ENCODE measurements around the gene C2CD2. TPM values are rescaled to one million over a fixed set of nuclear protein-coding genes. Genes with fewer than 3 reads are reported as not detected.

C2CD2 gene
- total RNA-seq, 1 donor from 2014 or later = 24.8 TPM

DNA sequence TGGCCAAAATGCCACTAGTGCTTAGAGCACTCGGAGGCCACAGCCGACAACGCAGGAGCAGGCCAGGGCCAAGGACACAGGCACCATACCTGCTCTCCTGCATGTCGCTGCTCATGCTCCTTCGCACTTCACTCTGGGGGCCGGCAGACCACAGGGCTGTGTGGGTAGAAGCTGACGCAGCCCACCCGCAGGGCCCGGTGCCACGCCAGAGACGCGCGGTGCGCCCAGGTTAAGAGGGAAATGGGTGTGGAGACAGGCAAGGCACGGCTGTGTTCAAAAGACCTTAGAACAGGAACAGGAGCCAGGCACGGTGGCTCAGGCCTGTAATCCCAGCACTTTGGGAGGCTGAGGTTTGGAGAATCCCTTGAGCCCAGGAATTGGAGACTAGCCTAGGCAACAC is 61.1 kb downstream of the C2CD2 start:
- peaks cover 14% of the 10 kb centered on the region for H3K4me1 Mint-ChIP-seq (ENCODE audit: low read depth)
- TF ChIP-seq CTCF (IDR thresholded peaks at IDR 0.05; ENCODE audit: unreplicated experiment) = no peak
- no peak overlapping the region for H3K27ac Mint-ChIP-seq
- peaks cover 11% of the 10 kb centered on the region for H3K36me3 Mint-ChIP-seq (ENCODE audit: insufficient read depth)
- no peaks in the 10 kb centered on the region for H3K27me3 Mint-ChIP-seq
- DNase-seq (ENCODE audit: low spot score, unreplicated experiment) = no peak
- H3K9me3 Mint-ChIP-seq (ENCODE audit: low read depth) = no peaks in the 10 kb centered on the region
- no peak overlapping the region for H3K4me3 Mint-ChIP-seq (ENCODE audit: low read depth)

DNA sequence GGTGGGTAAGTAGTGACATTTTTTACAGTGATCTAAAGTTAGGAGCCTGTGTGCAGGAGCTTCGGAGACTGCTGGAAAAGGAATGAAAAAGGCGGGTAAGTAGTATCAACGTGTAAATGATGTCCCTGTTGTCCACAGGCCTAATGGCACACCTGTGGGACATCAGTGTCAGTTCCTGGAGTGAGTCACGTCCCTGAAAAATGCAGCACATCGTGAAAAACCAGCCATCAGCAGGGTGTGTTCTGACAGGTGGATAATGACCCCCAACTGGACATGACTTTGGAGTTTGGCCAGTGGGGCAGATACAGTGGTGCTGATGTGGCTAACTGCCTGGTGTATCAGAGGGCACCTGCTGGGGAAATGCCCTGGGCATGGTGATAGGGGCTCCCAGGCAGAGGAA is 62.7 kb downstream of the C2CD2 start:
- no peak overlapping the region for H3K27ac Mint-ChIP-seq

DNA sequence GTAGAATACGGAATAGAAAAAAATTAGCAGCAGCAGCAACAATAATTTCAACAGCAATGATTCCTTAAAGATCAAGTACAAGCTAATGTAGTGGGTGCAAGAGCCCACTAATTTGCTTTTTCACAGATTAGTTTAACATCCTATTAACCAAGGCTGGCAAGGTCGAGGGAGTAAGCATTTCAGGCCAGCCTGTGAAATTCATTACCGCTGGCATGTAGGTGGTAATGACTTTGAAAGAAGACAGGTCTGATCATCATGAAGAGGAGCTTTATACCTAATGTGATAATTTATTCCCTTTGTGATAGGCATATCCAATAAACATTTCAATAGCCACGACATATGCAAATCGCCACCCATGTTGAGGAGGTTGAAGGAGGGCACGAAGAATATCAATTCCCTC is 63.5 kb downstream of the C2CD2 start:
- no peak overlapping the region for H3K27ac Mint-ChIP-seq
- TF ChIP-seq CTCF (IDR thresholded peaks at IDR 0.05; ENCODE audit: unreplicated experiment) = no peak
- peaks cover 3% of the 10 kb centered on the region for H3K36me3 Mint-ChIP-seq (ENCODE audit: insufficient read depth)
- no peak for DNase-seq (ENCODE audit: low spot score, unreplicated experiment)
- H3K4me1 Mint-ChIP-seq (ENCODE audit: low read depth) = peaks cover 12% of the 10 kb centered on the region
- no peaks in the 10 kb centered on the region for H3K9me3 Mint-ChIP-seq (ENCODE audit: low read depth)
- no peaks in the 10 kb centered on the region for H3K27me3 Mint-ChIP-seq
- no peak overlapping the region for H3K4me3 Mint-ChIP-seq (ENCODE audit: low read depth)

More for the DNA sequence above, 62.7 kb downstream of the C2CD2 start:
- Mint-ChIP-seq H3K36me3 (ENCODE audit: insufficient read depth) (peaks cover 8% of the 10 kb centered on the region), H3K9me3 (ENCODE audit: low read depth) (no peaks in the 10 kb centered on the region), H3K4me1 (ENCODE audit: low read depth) (peaks cover 10% of the 10 kb centered on the region), H3K4me3 (ENCODE audit: low read depth) (no peak overlapping the region), H3K27me3 (no peaks in the 10 kb centered on the region)
- TF ChIP-seq CTCF (IDR thresholded peaks at IDR 0.05; ENCODE audit: unreplicated experiment) = no peak
- no peak for DNase-seq (ENCODE audit: low spot score, unreplicated experiment)

- Mint-ChIP-seq H3K9me3 (ENCODE audit: low read depth) (no peaks in the 10 kb centered on the region), H3K27me3 (no peaks in the 10 kb centered on the region), H3K4me1 (ENCODE audit: low read depth) (peaks cover 11% of the 10 kb centered on the region), H3K4me3 (ENCODE audit: low read depth) (no peak overlapping the region), H3K36me3 (ENCODE audit: insufficient read depth) (peaks cover 3% of the 10 kb centered on the region), H3K27ac (no peak overlapping the region)
- no peak for DNase-seq (ENCODE audit: low spot score, unreplicated experiment)
- no peak for TF ChIP-seq CTCF (IDR thresholded peaks at IDR 0.05; ENCODE audit: unreplicated experiment)
Measured at GRCh38 chr21:41888749-41889376, 65.0 kb downstream of the C2CD2 start.

- H3K9me3 Mint-ChIP-seq (ENCODE audit: low read depth) = no peaks in the 10 kb centered on the region
- H3K4me1 Mint-ChIP-seq (ENCODE audit: low read depth) = peaks cover 11% of the 10 kb centered on the region
- TF ChIP-seq CTCF (IDR thresholded peaks at IDR 0.05; ENCODE audit: unreplicated experiment) = no peak
- peaks cover 3% of the 10 kb centered on the region for H3K36me3 Mint-ChIP-seq (ENCODE audit: insufficient read depth)
- no peak overlapping the region for H3K27ac Mint-ChIP-seq
- no peaks in the 10 kb centered on the region for H3K27me3 Mint-ChIP-seq
- no peak overlapping the region for H3K4me3 Mint-ChIP-seq (ENCODE audit: low read depth)
- no peak for DNase-seq (ENCODE audit: low spot score, unreplicated experiment)
Measured at GRCh38 chr21:41887667-41888066, 66.2 kb downstream of the C2CD2 start.
